Spinal cord (tissue), 10 donors: ENCODE results near the gene TMEM132A. TPM values are rescaled to one million over a fixed set of nuclear protein-coding genes. Genes with fewer than 3 reads are reported as not detected.
A peak's percentile ranks its signal among the peaks of the same experiment; 100 is the strongest.

Experiments used
- DNase-seq, 6 donors: peaks; one replicate each; pipeline versions ENCODE4 v3.0.0 to v3.0.0-alpha.2; 2013 to 2015; ENCODE audit warnings: low spot score in 6 of 6, low read depth in 4 of 6
- H3K27ac ChIP-seq: one replicate; pipeline ENCODE4 v1.5.1; 2013; ENCODE audit warnings: low read depth, low read length, control low read depth
- H3K27me3 ChIP-seq: one replicate; pipeline ENCODE4 v1.6.1; 2013; ENCODE audit warnings: low read length; ENCODE audit not compliant: control insufficient read depth, insufficient read depth
- H3K36me3 ChIP-seq: one replicate; pipeline ENCODE4 v1.6.1; 2013; ENCODE audit warnings: low read length; ENCODE audit not compliant: control insufficient read depth, insufficient read depth
- H3K4me1 ChIP-seq: one replicate; pipeline ENCODE4 v1.6.1; 2013; ENCODE audit warnings: low read length; ENCODE audit not compliant: control insufficient read depth, insufficient read depth
- H3K4me3 ChIP-seq: one replicate; pipeline ENCODE4 v1.5.1; 2013; ENCODE audit warnings: low read depth, low read length, control low read depth
- H3K9me3 ChIP-seq: one replicate; pipeline ENCODE4 v1.6.1; 2013; ENCODE audit warnings: low read length; ENCODE audit not compliant: control insufficient read depth, insufficient read depth
- WGBS: methylation state at CpG from one replicate; pipeline ENCODE4 v1.1.5; 2013; ENCODE audit warnings: missing lambda C conversion rate; ENCODE audit not compliant: insufficient coverage; 5-methylcytosine and 5-hydroxymethylcytosine counted together
- polyA plus RNA-seq, 2 donors: library from polyadenylated mRNA; unstranded; fragments of 120-200 nt; gene quantifications; one replicate each; pipeline ENCODE4 v1.2.1, GENCODE V29; 2013; ENCODE audit not compliant: insufficient read length in 2 of 2
- total RNA-seq, 2 donors: library from RNA; depleted of rRNA in 1 of 2; stranded (reverse); fragments of 120-200 nt in 1 of 2; fragments of >200 nt in 1 of 2; gene quantifications; one replicate each; pipeline versions ENCODE4 v1.2.3 to v1.2.4, GENCODE V29; 2013 to 2014
- donor health status: healthy.

Gene TMEM132A
- total and polyA plus RNA-seq, 4 donors, result 59.0 to 222 (median 156) TPM

- Histone ChIP-seq H3K36me3 (peaks cover 9% of the 10 kb centered on the region), H3K27me3 (peaks cover 19% of the 10 kb centered on the region), H3K9me3 (no peaks in the 10 kb centered on the region), H3K27ac (no peak overlapping the region), H3K4me3 (no peak overlapping the region), H3K4me1 (peaks cover 28% of the 10 kb centered on the region)
- 100% methylated on average over 4 of the region's 4 CpGs for WGBS
- no peak for DNase-seq
Measured at GRCh38 chr11:60942219-60942618, 18.0 kb downstream of the TMEM132A start.

DNA sequence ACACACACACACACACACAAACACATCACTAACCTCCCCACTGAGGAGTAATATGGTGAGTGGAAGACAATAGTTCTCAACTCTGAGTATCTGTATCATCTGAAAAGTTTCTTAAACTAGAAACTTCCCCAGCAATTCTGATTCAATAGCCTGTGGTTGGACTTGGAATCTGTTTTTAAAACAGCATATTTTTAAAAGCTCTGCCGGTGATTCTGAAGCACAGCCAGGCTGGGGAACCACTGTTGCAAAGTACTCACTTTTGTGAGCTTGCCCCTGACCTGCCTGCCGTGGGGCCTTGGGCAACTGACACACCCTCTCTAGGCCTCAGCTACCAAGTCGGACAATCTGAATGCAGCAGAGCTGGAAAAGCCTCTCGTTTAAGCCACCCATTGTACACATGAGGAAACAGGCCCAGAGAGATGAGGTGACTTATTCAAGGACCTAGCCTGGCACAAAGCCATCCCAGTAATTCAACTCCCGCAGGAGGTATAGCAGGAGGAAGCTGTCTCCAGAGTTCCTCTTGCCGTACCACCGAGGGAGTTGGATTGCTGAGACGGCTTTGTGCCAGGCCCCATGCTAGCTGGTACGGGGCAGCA, 18.8 kb downstream of the TMEM132A start:
- H3K27me3 ChIP-seq, result peaks cover 19% of the 10 kb centered on the region
- 28% methylated on average over 5 of the region's 9 CpGs for WGBS
- peaks cover 33% of the 10 kb centered on the region for H3K4me1 ChIP-seq
- H3K36me3 ChIP-seq, result peaks cover under 1% of the 10 kb centered on the region
- H3K4me3 ChIP-seq, result no peak overlapping the region
- no peaks in the 10 kb centered on the region for H3K9me3 ChIP-seq
- peak in 1 of 6 donors; percentile 44 for DNase-seq
- H3K27ac ChIP-seq, result no peak overlapping the region

DNA sequence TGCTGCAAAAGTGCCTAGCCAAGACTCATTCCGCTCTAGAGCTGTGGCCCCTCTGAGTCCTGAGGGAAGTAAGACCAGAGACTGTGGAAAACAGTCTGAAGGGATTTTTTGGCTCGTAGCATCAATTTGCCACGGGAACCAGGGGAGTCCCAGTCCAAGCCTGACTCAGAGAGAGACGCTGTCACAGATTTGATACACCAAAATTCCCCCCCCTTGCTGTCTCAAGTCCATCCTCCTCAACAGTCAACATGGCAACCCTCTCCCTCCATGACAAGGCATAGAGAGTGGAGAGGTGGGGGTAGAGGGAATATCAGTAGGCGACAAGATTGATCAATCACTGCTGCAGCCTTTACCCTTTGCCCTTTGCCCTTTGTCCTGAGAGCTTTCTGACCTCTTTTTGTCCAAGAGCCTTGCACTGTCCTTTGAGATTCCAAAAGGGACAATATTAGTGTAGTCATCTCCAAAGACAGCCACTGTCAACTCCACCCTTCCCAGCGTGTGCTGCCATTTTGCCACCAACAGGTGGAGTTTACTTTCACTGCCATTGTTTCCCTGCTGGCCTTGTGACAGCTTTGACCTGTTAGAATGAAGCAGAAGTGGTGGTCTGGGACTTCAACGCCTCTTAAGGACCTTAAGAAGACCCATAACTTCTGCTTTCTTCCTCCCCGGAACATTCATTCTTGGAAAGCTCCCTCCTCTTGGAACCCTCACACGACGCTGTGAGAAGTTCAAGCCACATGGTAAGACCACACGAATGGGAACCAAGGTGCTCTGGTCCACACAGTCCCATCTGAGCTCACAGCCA, 20.4 kb downstream of the TMEM132A start:
- H3K9me3 ChIP-seq, result no peaks in the 10 kb centered on the region

DNA sequence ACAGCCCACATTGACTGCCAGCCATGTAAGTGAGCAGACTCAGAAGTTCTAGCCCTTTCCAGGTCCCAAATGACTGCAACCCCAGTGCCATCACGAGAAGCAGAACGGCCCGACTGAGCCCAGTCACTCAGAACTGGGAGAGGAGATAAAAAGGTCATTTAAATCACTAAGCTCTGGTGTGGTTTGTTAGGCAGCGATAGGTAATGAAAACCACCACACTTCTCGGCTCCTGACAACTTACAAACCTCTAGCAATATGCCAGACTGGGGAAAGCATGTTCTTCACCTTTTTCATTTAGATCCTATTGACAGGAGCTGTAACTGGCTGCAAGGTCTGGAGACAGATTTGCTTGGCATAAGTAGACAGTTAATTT, 21.0 kb downstream of the TMEM132A start:
- Histone ChIP-seq H3K9me3 (no peaks in the 10 kb centered on the region), H3K27me3 (peaks cover 20% of the 10 kb centered on the region), H3K36me3 (no peaks in the 10 kb centered on the region), H3K4me1 (peaks cover 37% of the 10 kb centered on the region), H3K4me3 (no peak overlapping the region), H3K27ac (no peak overlapping the region)
- no CpG with 5 or more reads among the region's 5 CpGs for WGBS
- DNase-seq, result no peak

More for the DNA sequence above, 20.4 kb downstream of the TMEM132A start:
- DNase-seq, result no peak
- no peaks in the 10 kb centered on the region for H3K36me3 ChIP-seq
- WGBS, result 84% methylated on average over 5 of the region's 11 CpGs
- H3K4me1 ChIP-seq, result peaks cover 37% of the 10 kb centered on the region
- H3K27me3 ChIP-seq, result peaks cover 19% of the 10 kb centered on the region
- no peak overlapping the region for H3K4me3 ChIP-seq
- H3K27ac ChIP-seq, result no peak overlapping the region

GRCh38 chr11:60946601-60947264, 22.5 kb downstream of the TMEM132A start:
- H3K36me3 ChIP-seq, result no peaks in the 10 kb centered on the region
- H3K9me3 ChIP-seq, result no peaks in the 10 kb centered on the region
- peaks cover 27% of the 10 kb centered on the region for H3K27me3 ChIP-seq
- no peak overlapping the region for H3K4me3 ChIP-seq
- 36% methylated on average over 12 of the region's 15 CpGs for WGBS
- H3K4me1 ChIP-seq, result peaks cover 44% of the 10 kb centered on the region
- H3K27ac ChIP-seq, result peak overlapping the region; percentile 15
- peak in 2 of 6 donors; percentile 51 to 87 for DNase-seq

- Histone ChIP-seq H3K4me3 (no peak overlapping the region), H3K27me3 (peaks cover 31% of the 10 kb centered on the region), H3K9me3 (no peaks in the 10 kb centered on the region), H3K4me1 (peaks cover 44% of the 10 kb centered on the region), H3K27ac (peak overlapping the region; percentile 84), H3K36me3 (no peaks in the 10 kb centered on the region)
- peak in 4 of 6 donors; percentile 47 to 91 (median 68) for DNase-seq
- WGBS, result 0% methylated on average over 1 of the region's 2 CpGs
Measured at GRCh38 chr11:60947700-60948099, 23.4 kb downstream of the TMEM132A start.

- H3K27ac ChIP-seq, result peak overlapping the region; percentile 84
- H3K36me3 ChIP-seq, result no peaks in the 10 kb centered on the region
- DNase-seq, result peak in 4 of 6 donors; percentile 56 to 93 (median 74)
- H3K4me3 ChIP-seq, result peak overlapping the region; percentile 4
- peaks cover 33% of the 10 kb centered on the region for H3K27me3 ChIP-seq
- peaks cover 41% of the 10 kb centered on the region for H3K4me1 ChIP-seq
- 4% methylated on average over 3 of the region's 5 CpGs for WGBS
- H3K9me3 ChIP-seq, result no peaks in the 10 kb centered on the region
Measured at GRCh38 chr11:60948250-60948649, 24.0 kb downstream of the TMEM132A start.

- Histone ChIP-seq H3K36me3 (no peaks in the 10 kb centered on the region), H3K9me3 (no peaks in the 10 kb centered on the region), H3K27me3 (peaks cover 32% of the 10 kb centered on the region), H3K4me3 (peak overlapping the region; percentile 49), H3K27ac (peak overlapping the region; percentile 20), H3K4me1 (peaks cover 39% of the 10 kb centered on the region)
- DNase-seq, result no peak
- 67% methylated on average over 6 of the region's 6 CpGs for WGBS
Measured at GRCh38 chr11:60950024-60950423, 25.8 kb downstream of the TMEM132A start.

DNA sequence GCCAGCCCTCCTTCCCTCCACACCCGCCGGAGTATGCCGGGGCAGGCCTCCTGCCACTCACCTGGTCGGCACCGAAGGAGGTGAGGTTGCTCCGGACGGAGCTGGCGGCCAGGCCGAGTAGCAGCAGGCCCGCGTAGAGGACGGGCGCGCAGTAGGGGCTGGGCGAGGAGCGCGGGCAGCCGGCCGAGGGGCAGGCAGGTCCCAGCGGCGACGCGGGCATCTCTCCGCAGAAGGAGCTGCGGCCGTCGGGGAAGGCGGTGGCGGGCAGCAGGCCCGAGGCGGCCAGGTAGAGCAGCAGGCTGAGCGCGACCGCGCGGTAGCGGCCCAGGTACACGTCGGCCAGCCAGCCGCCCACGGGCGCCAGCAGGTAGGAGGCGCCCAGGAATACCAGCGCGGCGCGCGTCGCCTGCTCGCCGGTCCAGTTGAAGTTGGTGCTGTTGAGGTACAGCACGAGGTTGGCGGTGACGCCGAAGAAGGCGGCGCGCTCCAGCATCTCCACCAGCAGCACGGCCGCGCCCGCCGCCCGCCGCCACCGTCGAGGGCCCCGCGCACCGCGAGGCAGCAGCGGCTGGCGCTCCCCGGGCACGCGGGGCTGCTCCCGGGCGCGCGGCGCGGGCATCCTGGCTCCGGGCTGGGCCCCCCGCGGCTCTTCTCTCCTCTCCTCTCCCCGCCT, 26.8 kb downstream of the TMEM132A start:
- Histone ChIP-seq H3K36me3 (no peaks in the 10 kb centered on the region), H3K4me3 (peak overlapping the region; percentile 49), H3K27ac (peak overlapping the region; percentile 81), H3K4me1 (peaks cover 36% of the 10 kb centered on the region), H3K27me3 (peaks cover 31% of the 10 kb centered on the region), H3K9me3 (no peaks in the 10 kb centered on the region)
- WGBS, result 5% methylated on average over 85 of the region's 86 CpGs
- peak in 1 of 6 donors; percentile 34 for DNase-seq
